ENCODE data around the gene STOX2.

GRCh38 chr4:183987987-183988392 is 82.9 kb downstream of the STOX2 start:
- TF ChIP-seq CTCF (IDR thresholded peaks at IDR 0.05) (no peak), POLR2A (IDR thresholded peaks at IDR 0.05) (no peak)

Measured in Peyer's patch (tissue), 4 donors.